ENCODE measurements around the gene TFG. TPM values are rescaled to one million over a fixed set of nuclear protein-coding genes. Genes with fewer than 3 reads are reported as not detected.

The TFG gene
- total RNA-seq, 1 donor from 2014 or later = 148 TPM

DNA sequence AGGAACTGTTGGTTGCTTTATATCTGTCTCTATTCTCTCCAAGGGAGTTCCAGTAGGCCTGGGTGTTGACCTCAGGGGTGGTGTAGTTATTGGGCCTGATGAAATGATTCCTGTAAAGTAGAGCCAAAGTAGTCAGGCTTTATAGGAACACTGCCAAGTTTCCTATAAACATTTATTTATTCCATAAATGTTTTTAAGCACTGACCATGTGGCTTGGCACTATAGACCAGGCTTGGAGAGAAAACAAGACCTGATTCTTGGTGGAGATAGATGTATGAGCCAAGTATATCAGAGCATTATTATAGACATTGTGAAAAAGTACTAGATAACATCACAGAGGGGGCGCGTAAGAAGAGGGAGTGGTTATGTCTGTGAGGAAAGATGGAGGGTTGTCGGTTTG lies 65.9 kb downstream of the TFG start:
- Mint-ChIP-seq H3K27ac (ENCODE audit: unreplicated experiment) (no peak overlapping the region), H3K27me3 (ENCODE audit: low read depth) (no peaks in the 10 kb centered on the region), H3K9me3 (ENCODE audit: low read depth) (peaks cover 2% of the 10 kb centered on the region), H3K4me1 (ENCODE audit: low read depth) (peaks cover 13% of the 10 kb centered on the region), H3K4me3 (ENCODE audit: unreplicated experiment) (no peak overlapping the region), H3K36me3 (ENCODE audit: low read depth) (peaks cover 2% of the 10 kb centered on the region)
- DNase-seq (ENCODE audit: low spot score) = no peak
- TF ChIP-seq, protein P1, sequence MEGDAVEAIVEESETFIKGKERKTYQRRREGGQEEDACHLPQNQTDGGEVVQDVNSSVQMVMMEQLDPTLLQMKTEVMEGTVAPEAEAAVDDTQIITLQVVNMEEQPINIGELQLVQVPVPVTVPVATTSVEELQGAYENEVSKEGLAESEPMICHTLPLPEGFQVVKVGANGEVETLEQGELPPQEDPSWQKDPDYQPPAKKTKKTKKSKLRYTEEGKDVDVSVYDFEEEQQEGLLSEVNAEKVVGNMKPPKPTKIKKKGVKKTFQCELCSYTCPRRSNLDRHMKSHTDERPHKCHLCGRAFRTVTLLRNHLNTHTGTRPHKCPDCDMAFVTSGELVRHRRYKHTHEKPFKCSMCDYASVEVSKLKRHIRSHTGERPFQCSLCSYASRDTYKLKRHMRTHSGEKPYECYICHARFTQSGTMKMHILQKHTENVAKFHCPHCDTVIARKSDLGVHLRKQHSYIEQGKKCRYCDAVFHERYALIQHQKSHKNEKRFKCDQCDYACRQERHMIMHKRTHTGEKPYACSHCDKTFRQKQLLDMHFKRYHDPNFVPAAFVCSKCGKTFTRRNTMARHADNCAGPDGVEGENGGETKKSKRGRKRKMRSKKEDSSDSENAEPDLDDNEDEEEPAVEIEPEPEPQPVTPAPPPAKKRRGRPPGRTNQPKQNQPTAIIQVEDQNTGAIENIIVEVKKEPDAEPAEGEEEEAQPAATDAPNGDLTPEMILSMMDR (IDR thresholded peaks at IDR 0.05) = no peak

DNA sequence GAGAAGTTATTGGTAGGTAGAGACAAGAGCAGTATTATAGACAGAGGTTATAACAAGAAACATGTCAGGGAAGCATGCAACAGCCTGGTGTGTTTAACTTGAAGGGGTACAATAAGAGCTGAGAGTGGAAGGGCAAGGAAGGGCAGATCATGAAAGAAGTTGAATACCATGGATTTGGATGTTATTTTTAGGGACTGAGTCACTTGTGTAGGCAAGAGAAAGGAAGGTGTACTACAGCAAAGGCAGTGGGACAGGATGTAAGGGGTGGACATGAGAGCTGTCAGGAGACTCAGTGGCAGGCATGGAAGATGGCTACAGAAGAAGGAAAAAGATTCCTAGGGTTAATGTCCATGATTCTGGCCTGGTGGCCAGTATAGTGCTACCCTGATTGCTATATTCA lies 66.4 kb downstream of the TFG start:
- Mint-ChIP-seq H3K27ac (ENCODE audit: unreplicated experiment) (no peak overlapping the region), H3K4me1 (ENCODE audit: low read depth) (peaks cover 13% of the 10 kb centered on the region), H3K9me3 (ENCODE audit: low read depth) (peaks cover 2% of the 10 kb centered on the region), H3K4me3 (ENCODE audit: unreplicated experiment) (no peak overlapping the region), H3K36me3 (ENCODE audit: low read depth) (peaks cover 2% of the 10 kb centered on the region), H3K27me3 (ENCODE audit: low read depth) (no peaks in the 10 kb centered on the region)
- TF ChIP-seq, protein P1 (IDR thresholded peaks at IDR 0.05) = no peak
- DNase-seq (ENCODE audit: low spot score) = no peak

DNA sequence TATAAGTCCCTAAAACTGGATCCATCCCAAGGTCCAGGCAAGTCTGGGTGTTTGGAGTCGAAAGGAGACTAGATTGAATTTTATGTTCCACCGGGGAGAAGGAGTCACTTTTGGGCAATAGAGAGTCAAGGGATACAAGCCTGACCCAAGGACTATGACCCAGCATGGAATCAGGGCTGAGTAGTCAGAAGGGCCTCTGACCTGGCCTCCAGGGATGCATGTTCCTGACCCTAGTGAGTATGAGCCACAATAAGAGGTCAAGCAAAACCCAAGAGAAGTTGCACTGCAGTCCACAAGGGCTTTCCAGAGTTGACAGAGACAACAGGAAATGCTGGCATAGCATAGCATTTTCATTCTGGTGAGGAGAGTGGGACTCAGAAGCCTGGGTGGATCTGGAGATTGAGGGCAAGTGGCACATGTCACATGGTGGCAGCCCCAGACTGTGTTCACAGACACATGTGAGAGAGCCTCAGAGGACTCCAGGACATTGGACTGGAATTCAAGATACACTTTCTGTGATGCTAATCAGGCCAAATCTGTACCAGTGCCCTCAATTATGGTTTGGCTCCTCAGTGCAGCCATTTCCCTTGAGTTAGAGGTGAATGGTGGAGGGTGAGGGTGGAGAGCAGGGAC lies 66.9 kb downstream of the TFG start:
- H3K4me1 Mint-ChIP-seq (ENCODE audit: low read depth) = peaks cover 13% of the 10 kb centered on the region
- no peak for DNase-seq (ENCODE audit: low spot score)
- H3K27ac Mint-ChIP-seq (ENCODE audit: unreplicated experiment) = no peak overlapping the region
- no peaks in the 10 kb centered on the region for H3K27me3 Mint-ChIP-seq (ENCODE audit: low read depth)
- peaks cover 2% of the 10 kb centered on the region for H3K36me3 Mint-ChIP-seq (ENCODE audit: low read depth)
- H3K9me3 Mint-ChIP-seq (ENCODE audit: low read depth) = peaks cover 2% of the 10 kb centered on the region
- TF ChIP-seq, protein P1 (IDR thresholded peaks at IDR 0.05) = no peak
- H3K4me3 Mint-ChIP-seq (ENCODE audit: unreplicated experiment) = no peak overlapping the region

DNA sequence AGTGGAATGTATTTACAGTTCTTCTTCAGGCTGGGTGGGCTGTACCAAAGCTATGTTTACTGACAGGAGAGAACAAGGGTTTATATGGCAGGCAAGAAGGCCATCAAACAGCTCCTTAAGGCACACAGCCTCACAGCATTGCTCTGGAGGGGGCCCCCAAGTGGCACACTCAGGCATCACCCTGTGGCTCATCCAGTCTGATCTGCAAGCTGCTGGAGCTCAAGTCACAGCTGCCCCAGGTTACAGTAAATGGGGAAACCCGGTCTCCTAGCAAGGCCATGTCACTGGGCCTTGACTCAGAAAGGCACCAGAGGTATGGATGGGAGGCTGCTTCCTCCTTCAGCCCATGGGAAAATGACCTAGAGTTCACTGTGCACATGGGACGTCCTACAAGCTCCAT lies 67.5 kb downstream of the TFG start:
- Mint-ChIP-seq H3K4me3 (ENCODE audit: unreplicated experiment) (no peak overlapping the region), H3K36me3 (ENCODE audit: low read depth) (peaks cover 2% of the 10 kb centered on the region), H3K27me3 (ENCODE audit: low read depth) (no peaks in the 10 kb centered on the region), H3K27ac (ENCODE audit: unreplicated experiment) (no peak overlapping the region), H3K9me3 (ENCODE audit: low read depth) (peaks cover 2% of the 10 kb centered on the region), H3K4me1 (ENCODE audit: low read depth) (peaks cover 13% of the 10 kb centered on the region)
- TF ChIP-seq, protein P1 (IDR thresholded peaks at IDR 0.05) = no peak
- DNase-seq (ENCODE audit: low spot score) = no peak

DNA sequence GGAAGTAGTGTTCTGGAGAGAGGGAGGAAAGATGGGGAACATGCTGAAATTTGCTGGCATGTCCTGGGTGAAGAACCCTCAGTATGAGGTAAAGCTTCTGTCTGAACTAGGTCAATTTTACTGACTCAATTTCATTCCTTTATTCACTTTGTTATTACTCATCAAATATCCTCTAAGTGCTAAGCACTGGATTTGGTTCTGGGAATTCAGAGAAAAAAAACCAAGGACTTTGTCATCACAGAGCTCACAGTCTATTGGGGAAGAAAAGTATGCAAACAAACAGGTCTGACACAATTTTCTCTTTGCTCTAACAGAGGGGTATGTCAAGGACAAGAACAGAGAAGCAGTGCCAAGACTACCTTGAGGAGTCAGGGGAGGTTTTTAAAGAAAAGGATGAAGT lies 68.0 kb downstream of the TFG start:
- Mint-ChIP-seq H3K27me3 (ENCODE audit: low read depth) (no peaks in the 10 kb centered on the region), H3K27ac (ENCODE audit: unreplicated experiment) (peak overlapping the region; percentile 12), H3K4me3 (ENCODE audit: unreplicated experiment) (no peak overlapping the region), H3K9me3 (ENCODE audit: low read depth) (peaks cover 2% of the 10 kb centered on the region), H3K36me3 (ENCODE audit: low read depth) (peaks cover 2% of the 10 kb centered on the region), H3K4me1 (ENCODE audit: low read depth) (peaks cover 13% of the 10 kb centered on the region)
- DNase-seq (ENCODE audit: low spot score) = no peak
- TF ChIP-seq, protein P1 (IDR thresholded peaks at IDR 0.05) = no peak

Measured in chondrocyte (in vitro differentiated cells).